Fibroblast of mammary gland (primary cell): ENCODE data around the gene TLX1.

Source experiments
- DNase-seq: peaks from one replicate; pipeline ENCODE4 v3.0.0-alpha.2; 2010; ENCODE audit warnings: low read depth
- H3K4me3 ChIP-seq: 2 replicates; pipeline ENCODE4 v1.5.1; 2011; ENCODE audit warnings: low read depth, mild to moderate bottlenecking, low read length, moderate library complexity; ENCODE audit not compliant: control insufficient read depth
- TF ChIP-seq, protein P1 (sequence below): conservative IDR thresholded peaks from 2 replicates; pipeline ENCODE4 v1.5.1; 2011; ENCODE audit warnings: low read depth, low read length, inconsistent platforms; ENCODE audit not compliant: control insufficient read depth, insufficient read depth

Gene TLX1

DNA sequence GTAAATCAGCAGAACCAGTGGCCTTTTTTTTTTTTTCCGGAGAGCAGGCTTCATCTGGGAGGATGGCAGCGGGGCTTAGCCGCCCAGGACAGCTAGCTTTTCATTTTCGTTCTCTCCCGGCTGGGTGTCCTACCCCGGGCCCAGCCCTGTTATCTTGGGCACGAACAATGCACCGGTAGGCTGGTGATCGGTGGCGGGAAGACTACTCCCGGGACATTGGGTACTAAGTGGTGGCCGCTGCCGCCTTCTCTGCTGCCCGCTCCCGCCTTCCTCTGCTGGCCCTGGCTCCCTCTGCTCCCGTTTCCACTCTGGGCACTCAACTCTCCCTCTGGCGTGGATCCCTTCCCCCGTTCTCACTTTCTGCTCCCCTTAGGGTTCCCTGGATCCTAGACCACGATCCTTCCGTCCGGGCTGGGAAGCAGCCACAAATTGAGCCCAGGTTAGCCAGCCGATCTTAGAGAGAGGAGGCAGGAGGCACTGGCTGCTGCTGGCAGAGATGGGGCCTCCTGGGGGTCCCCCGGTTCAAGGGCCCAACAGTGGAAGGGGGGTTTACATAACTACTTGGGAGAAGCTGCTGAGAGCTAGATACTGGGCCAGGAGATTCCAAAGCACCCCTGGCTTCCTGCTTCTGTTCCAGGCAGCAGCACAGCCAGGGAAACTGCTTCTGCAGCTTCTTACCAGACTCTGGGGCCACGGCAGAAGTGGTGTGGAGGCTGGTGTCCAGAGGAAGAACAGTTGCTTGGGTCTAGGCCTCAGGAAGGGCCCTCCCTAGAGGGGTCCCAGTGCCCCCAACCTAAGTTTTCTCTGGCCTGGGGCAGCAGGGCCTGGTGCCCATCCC lies 1.8 kb downstream of the TLX1 start:
- DNase-seq, result no peak
- H3K4me3 ChIP-seq, result no peak overlapping the region
- TF ChIP-seq, protein P1, sequence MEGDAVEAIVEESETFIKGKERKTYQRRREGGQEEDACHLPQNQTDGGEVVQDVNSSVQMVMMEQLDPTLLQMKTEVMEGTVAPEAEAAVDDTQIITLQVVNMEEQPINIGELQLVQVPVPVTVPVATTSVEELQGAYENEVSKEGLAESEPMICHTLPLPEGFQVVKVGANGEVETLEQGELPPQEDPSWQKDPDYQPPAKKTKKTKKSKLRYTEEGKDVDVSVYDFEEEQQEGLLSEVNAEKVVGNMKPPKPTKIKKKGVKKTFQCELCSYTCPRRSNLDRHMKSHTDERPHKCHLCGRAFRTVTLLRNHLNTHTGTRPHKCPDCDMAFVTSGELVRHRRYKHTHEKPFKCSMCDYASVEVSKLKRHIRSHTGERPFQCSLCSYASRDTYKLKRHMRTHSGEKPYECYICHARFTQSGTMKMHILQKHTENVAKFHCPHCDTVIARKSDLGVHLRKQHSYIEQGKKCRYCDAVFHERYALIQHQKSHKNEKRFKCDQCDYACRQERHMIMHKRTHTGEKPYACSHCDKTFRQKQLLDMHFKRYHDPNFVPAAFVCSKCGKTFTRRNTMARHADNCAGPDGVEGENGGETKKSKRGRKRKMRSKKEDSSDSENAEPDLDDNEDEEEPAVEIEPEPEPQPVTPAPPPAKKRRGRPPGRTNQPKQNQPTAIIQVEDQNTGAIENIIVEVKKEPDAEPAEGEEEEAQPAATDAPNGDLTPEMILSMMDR, result no peak

DNA sequence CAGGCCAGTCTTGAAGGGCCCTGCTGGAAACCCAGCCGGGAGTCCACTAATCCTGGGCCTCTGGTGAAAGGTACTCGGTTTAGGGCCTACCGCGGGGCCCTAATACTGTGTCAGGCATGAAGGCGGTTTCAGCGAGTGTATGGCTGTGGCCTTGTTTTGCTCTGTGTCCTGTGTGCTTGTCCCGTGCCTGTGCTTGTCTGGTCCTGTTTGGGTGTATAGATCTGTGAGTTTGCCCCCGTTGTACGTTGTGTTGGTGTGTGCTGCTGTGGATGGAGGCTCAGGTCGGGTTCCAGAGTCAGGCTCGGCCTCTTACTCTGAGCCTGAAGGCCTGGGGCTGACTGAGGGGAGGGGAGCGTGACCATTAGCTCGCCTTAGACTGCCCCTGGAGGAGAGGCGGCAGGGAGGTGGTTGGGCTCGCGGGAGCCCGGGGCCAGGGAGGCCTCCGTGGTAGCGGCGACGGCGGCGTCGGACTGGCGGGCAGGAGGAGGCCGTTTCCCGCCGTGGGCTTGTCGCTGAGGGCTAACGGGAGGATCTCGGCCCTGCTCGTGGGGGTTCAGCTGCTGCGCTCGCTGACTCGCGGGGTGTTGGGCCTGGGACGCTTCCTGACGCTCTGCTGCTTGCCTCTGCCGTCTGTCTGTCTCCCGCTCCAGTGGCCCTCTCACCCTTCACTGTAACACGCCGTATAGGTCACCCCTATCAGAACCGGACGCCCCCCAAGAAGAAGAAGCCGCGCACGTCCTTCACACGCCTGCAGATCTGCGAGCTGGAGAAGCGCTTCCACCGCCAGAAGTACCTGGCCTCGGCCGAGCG lies 2.6 kb downstream of the TLX1 start:
- DNase-seq, result no peak
- TF ChIP-seq, protein P1, result no peak
- no peak overlapping the region for H3K4me3 ChIP-seq

DNA sequence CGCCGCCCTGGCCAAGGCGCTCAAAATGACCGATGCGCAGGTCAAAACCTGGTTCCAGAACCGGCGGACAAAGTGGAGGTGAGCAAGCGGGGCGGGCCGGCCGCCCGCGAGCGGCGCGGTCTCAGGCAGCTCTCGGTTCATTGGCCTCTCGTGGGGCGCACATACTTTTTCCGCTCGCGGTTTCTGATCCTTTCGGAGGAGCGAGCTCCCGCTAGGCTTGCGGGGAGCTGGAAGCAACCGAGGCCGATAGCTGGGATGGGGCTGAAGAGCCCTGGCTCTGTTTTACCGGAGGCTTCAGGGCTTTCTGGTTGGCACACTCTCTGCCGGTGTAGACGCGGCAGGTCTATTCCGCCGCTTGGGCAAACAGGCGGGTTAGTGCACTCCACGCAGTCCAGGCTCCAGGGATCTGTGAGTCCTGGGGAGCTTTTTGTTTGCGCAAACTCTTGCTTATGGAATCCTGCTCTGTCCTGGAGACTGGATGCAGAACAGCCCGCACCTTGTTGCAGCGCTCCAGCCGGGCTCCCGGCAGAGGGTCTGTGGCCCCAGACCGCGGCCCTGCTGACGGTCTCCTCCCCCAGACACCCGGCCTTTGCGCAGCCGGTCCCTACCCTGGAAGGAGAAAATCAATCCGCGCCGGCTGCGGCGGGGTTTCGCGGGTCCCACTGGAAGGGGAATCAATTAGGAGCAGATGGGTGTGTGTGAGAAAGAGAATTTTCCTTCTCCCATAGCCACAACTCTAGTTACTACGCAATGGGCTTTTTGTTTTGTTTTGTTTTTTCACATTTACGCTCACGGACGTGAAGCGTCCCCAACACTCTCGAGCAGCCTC lies 3.4 kb downstream of the TLX1 start:
- no peak overlapping the region for H3K4me3 ChIP-seq
- TF ChIP-seq, protein P1, result no peak
- DNase-seq, result no peak

DNA sequence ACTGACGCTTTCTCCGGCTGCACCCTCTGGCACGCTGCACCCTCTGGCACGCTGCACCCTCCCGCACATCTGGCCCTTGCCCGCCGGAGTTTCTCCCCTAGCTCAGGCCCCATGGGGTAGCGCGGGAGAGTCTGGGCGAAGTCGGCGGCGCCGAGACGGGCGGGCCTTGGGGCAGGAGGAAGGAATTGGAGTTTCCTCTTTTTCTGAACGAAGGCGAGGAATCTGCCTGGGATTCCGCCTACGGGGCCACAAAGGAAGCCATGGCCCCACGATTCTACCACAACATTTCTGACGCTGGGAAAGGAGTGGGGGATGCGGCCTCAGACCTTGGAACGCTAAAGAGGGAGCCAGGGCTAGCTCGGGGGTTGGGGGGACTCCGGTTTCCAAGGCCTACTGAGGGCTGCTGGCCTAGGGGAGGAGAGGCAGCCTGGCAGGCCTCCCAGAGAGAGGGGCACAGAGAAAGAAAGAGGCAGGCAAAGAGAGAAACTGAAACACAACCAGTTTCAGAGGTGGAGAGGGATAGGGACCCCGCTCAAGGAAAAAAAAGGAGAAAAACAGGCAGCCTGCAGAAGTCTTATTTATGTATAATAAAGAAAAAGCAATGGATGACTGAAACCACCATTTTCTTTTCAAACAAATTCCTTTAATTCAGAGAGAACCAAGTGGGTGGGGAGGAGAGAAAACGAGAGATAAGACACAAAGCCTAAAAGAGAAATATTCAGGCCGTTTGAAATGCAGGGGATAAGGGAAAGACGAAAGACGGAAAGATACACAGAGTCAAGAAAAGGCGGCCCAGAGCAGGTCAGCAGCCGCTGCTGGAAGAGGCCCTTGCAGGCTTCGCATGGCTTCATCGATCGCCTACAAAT lies 4.3 kb downstream of the TLX1 start:
- H3K4me3 ChIP-seq, result no peak overlapping the region
- DNase-seq, result no peak
- TF ChIP-seq, protein P1, result no peak

DNA sequence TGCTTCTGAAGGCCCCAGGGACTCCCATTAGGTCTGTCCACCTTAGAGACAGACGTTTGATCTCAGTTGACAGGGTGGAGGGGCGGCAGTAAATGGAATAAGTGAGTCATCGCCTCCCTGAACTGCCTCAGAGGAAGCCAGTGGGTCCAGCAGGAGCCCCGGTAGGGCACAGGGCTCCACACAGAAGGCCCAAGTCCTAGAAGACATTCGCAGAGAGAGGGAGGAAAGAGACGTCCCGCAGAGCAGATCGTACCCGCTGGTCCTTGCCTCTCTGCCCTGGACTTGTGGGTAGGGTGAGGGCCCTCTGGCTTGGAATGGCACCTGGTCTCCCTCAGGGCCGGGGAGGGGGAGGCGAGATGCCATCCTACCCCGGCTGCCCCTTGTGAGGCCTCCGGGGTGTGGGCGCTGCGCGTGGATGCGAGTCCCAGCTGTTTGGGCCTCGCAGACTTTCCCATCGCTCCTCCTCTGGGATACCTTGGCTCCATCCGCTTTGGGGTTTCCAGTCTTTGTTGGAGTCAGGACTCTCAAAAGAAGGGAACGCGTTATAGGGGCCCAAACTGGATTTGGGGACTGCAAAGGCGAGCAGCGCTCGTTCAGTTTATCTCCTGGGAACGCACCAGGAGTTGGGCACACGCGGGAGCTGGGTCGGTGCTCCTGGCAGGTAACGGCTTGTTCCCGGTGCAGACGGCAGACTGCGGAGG lies 5.1 kb downstream of the TLX1 start:
- H3K4me3 ChIP-seq, result no peak overlapping the region
- TF ChIP-seq, protein P1, result no peak
- no peak for DNase-seq
